ENCODE measurements around the gene PRPF4. TPM values are rescaled to one million over a fixed set of nuclear protein-coding genes. Genes with fewer than 3 reads are reported as not detected.
A peak's percentile ranks its signal among the peaks of the same experiment; 100 is the strongest.

The PRPF4 gene
- polyA plus RNA-seq, 2 of the 4 experiments (the other 2 are of a cell fraction): 53.4 to 61.5 TPM

GRCh38 chr9:113274474-113275156 is 843 bp upstream of the PRPF4 start:
- ChIA-PET POLR2A (interaction anchor here (0.5 to 2.4 kb wide), 14 partner anchors 10 to 383 kb away, joined by 3 to 22 read pairs (median 4); partner anchors contain the start of genes ALAD, C9orf43, FKBP15 and POLE3), CTCF (interaction anchor here (0.6 to 4.0 kb wide), 38 partner anchors 9 to 382 kb away, joined by 3 to 35 read pairs (median 5); partner anchors contain the start of genes ALAD, C9orf43, FKBP15 and POLE3)
- DNase-seq (ENCODE audit: low read depth in 1 of 2, low spot score in 1 of 2): peak; percentile 66
- Histone ChIP-seq H3K4me3 (peak overlapping the region; percentile 78), H3K27ac (peak overlapping the region; percentile 88 to 93), H3K4me2 (peak overlapping the region; percentile 84), H3K4me1 (peaks cover 28% of the 10 kb centered on the region; the same call in 2 of the 3 replicates), H3K9me3 (no peaks in the 10 kb centered on the region)
- 2% methylated on average over 15 of the region's 15 CpGs for WGBS (ENCODE audit: missing lambda C conversion rate)
- ATAC-seq: peak; percentile 52 to 62
- FAIRE-seq: no peak
- TF ChIP-seq RAD21 (conservative IDR thresholded peaks at IDR 0.05 in 1 of 2, IDR thresholded peaks at IDR 0.05 in 1 of 2) (peak; percentile 64 to 70), SMC3 (IDR thresholded peaks at IDR 0.05) (peak; percentile 37; the same call in 2 of the 3 replicates), BHLHE40 (IDR thresholded peaks at IDR 0.05; ENCODE audit: low read depth, low read length) (no peak), REST (IDR thresholded peaks at IDR 0.05) (no peak), GATA3 (IDR thresholded peaks at IDR 0.05; ENCODE audit: borderline replicate concordance) (no peak), HDAC2 (IDR thresholded peaks at IDR 0.05) (no peak)
- TF ChIP-seq, protein P1, sequence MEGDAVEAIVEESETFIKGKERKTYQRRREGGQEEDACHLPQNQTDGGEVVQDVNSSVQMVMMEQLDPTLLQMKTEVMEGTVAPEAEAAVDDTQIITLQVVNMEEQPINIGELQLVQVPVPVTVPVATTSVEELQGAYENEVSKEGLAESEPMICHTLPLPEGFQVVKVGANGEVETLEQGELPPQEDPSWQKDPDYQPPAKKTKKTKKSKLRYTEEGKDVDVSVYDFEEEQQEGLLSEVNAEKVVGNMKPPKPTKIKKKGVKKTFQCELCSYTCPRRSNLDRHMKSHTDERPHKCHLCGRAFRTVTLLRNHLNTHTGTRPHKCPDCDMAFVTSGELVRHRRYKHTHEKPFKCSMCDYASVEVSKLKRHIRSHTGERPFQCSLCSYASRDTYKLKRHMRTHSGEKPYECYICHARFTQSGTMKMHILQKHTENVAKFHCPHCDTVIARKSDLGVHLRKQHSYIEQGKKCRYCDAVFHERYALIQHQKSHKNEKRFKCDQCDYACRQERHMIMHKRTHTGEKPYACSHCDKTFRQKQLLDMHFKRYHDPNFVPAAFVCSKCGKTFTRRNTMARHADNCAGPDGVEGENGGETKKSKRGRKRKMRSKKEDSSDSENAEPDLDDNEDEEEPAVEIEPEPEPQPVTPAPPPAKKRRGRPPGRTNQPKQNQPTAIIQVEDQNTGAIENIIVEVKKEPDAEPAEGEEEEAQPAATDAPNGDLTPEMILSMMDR (IDR thresholded peaks at IDR 0.05): peak; percentile 83
- TF ChIP-seq, protein P2, sequence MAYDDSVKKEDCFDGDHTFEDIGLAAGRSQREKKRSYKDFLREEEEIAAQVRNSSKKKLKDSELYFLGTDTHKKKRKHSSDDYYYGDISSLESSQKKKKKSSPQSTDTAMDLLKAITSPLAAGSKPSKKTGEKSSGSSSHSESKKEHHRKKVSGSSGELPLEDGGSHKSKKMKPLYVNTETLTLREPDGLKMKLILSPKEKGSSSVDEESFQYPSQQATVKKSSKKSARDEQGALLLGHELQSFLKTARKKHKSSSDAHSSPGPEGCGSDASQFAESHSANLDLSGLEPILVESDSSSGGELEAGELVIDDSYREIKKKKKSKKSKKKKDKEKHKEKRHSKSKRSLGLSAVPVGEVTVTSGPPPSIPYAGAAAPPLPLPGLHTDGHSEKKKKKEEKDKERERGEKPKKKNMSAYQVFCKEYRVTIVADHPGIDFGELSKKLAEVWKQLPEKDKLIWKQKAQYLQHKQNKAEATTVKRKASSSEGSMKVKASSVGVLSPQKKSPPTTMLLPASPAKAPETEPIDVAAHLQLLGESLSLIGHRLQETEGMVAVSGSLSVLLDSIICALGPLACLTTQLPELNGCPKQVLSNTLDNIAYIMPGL (CRISPR knock-in tag; IDR thresholded peaks at IDR 0.05; ENCODE audit: borderline replicate concordance): no peak

DNA sequence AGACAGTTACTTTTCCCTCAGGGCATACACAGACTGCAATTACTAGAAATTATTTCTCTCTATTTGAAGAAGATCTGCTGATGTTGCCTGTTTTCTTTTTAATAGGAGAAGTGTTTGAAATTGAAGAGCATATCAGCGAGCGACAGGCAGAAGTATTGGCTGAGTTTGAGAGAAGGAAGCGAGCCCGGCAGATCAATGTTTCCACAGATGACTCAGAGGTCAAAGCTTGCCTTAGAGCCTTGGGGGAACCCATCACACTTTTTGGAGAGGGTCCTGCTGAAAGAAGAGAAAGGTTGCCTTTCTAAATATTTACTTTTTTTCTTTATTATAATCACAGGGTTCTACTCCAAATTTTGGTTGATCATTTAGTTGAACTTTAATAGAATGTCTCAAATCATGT is 3.4 kb downstream of the PRPF4 start:
- no peak overlapping the region for H3K4me2 ChIP-seq
- H3K4me1 ChIP-seq: peaks cover 26% of the 10 kb centered on the region; the same call in 2 of the 3 replicates
- DNase-seq (ENCODE audit: low read depth in 1 of 2, low spot score in 1 of 2): no peak
- TF ChIP-seq TP53 (CRISPR knock-in tag; IDR thresholded peaks at IDR 0.05): no peak
- TF ChIP-seq HOXB13 (CRISPR knock-in tag; IDR thresholded peaks at IDR 0.05; ENCODE audit: low read depth): no peak
- TF ChIP-seq EHMT2 (IDR thresholded peaks at IDR 0.05; ENCODE audit: low read depth): no peak
- no peak for TF ChIP-seq CEBPB (IDR thresholded peaks at IDR 0.05)
- no peak for TF ChIP-seq BHLHE40 (IDR thresholded peaks at IDR 0.05; ENCODE audit: low read depth, low read length)
- TF ChIP-seq HEYL (CRISPR knock-in tag; IDR thresholded peaks at IDR 0.05): no peak
- no peak for TF ChIP-seq ZSCAN20 (CRISPR knock-in tag; IDR thresholded peaks at IDR 0.05)
- no peak for TF ChIP-seq RCOR1 (IDR thresholded peaks at IDR 0.05; ENCODE audit: low read depth, low read length)
- no peak for TF ChIP-seq MAX (IDR thresholded peaks at IDR 0.05)
- no peak for TF ChIP-seq NPAS2 (CRISPR knock-in tag; IDR thresholded peaks at IDR 0.05; ENCODE audit: borderline replicate concordance)
- no peak for TF ChIP-seq HDAC2 (IDR thresholded peaks at IDR 0.05)
- no peaks in the 10 kb centered on the region for H3K9me3 ChIP-seq
- FAIRE-seq: no peak
- CTCF ChIA-PET: interaction anchor here (0.7 to 1.3 kb wide), 2 partner anchors 19 to 61 kb away, joined by 3 to 5 read pairs; no protein-coding TSS in a partner anchor
- whole genome bisulfite sequencing (ENCODE audit: missing lambda C conversion rate): 87% methylated on average over 4 of the region's 4 CpGs
- no peak overlapping the region for H3K4me3 ChIP-seq
- POLR2A ChIA-PET: no interaction called here
- H3K27ac ChIP-seq: no peak overlapping the region
- ATAC-seq: no peak
